GM12873 (cell line): ENCODE results near the gene RASA1.

Experiments
- CTCF ChIP-seq: IDR thresholded peaks from 2 replicates; pipeline ENCODE4 v1.5.1; 2012; ENCODE audit warnings: low read depth, mild to moderate bottlenecking, moderate library complexity, low read length, control low read depth; ENCODE audit not compliant: insufficient read depth; ENCODE audit errors: missing control alignments

RASA1 gene

GRCh38 chr5:87434461-87434860 lies 166.8 kb downstream of the RASA1 start:
- TF ChIP-seq CTCF: no peak

- no peak for TF ChIP-seq CTCF
Observed at GRCh38 chr5:87435144-87435694, 167.5 kb downstream of the RASA1 start.

GRCh38 chr5:87437724-87438123 lies 170.0 kb downstream of the RASA1 start:
- no peak for TF ChIP-seq CTCF

- TF ChIP-seq CTCF: no peak
Observed at GRCh38 chr5:87438231-87438630, 170.5 kb downstream of the RASA1 start.
